Left lung (tissue), 10 donors: ENCODE results near the gene FLRT2. TPM values are rescaled to one million over a fixed set of nuclear protein-coding genes. Genes with fewer than 3 reads are reported as not detected.

Source experiments
- ATAC-seq: fragments of 200-7000 bp; cut with Tn5 transposase; one replicate; pipeline ENCODE4 v1.9.1; 2020; ENCODE audit warnings: moderate library complexity
- DNase-seq, 4 donors: peaks; one replicate each; pipeline ENCODE4 v3.0.0-alpha.2; 2013 to 2020
- H3K27ac ChIP-seq, 2 donors: fragments of 200-600 bp; sonication (generic) in 1 of 2; one replicate each; pipeline versions ENCODE4 v1.5.0 to v1.8.0; 2020 to 2021
- H3K27me3 ChIP-seq, 2 donors: fragments of 200-600 bp; sonication (generic) in 1 of 2; one replicate each; pipeline versions ENCODE4 v1.5.0 to v1.8.0; 2020 to 2021
- H3K36me3 ChIP-seq, 2 donors: fragments of 200-600 bp; sonication (generic) in 1 of 2; one replicate each; pipeline versions ENCODE4 v1.5.0 to v1.8.0; 2020 to 2021
- H3K4me1 ChIP-seq, 2 donors: fragments of 200-600 bp; one replicate each; pipeline ENCODE4 v1.8.0; 2021
- H3K4me3 ChIP-seq, 2 donors: fragments of 200-600 bp; sonication (generic) in 1 of 2; one replicate each; pipeline versions ENCODE4 v1.5.0 to v1.8.0; 2020 to 2021; ENCODE audit warnings: mild to moderate bottlenecking in 1 of 2
- H3K9me3 ChIP-seq, 2 donors: fragments of 200-600 bp; sonication (generic) in 1 of 2; one replicate each; pipeline versions ENCODE4 v1.5.0 to v1.8.0; 2020 to 2021
- intact Hi-C, 2 donors: fragments of 100-400 bp; cut with DNase I; formaldehyde crosslinking; loops; one replicate each; pipeline versions ENCODE4 v1.11.2 to v1.14.2; 2022
- polyA plus RNA-seq, 6 donors: library from polyadenylated mRNA; unstranded; fragments of 120-200 nt; gene quantifications; one replicate each; pipeline ENCODE4 v1.2.1, GENCODE V29; 2013; ENCODE audit not compliant: insufficient read length in 6 of 6
- total RNA-seq, 2 donors: library from RNA; stranded (reverse); fragmentation: NEBNext Ultra II Directional; extraction: Animal tissue kit (Norgen Biotek cat#: 25700); gene quantifications; one replicate each; pipeline ENCODE4 v1.2.1, GENCODE V29; 2021
- TF ChIP-seq, protein P1 (sequence below), 2 donors: fragments of 200-600 bp; sonication (generic) in 1 of 2; IDR thresholded peaks; one replicate each; pipeline versions ENCODE4 v1.5.0 to v1.8.0; 2021; ENCODE audit warnings: antibody characterized with exemption in 2 of 2
- donor health status: DM: no; HTN: yes; CAD: no.
- donor health status: DM: no; HTN: no; CAD: no.

Gene FLRT2
- total and polyA plus RNA-seq, 8 donors: 19.1 to 51.3 (median 35.3) TPM

DNA sequence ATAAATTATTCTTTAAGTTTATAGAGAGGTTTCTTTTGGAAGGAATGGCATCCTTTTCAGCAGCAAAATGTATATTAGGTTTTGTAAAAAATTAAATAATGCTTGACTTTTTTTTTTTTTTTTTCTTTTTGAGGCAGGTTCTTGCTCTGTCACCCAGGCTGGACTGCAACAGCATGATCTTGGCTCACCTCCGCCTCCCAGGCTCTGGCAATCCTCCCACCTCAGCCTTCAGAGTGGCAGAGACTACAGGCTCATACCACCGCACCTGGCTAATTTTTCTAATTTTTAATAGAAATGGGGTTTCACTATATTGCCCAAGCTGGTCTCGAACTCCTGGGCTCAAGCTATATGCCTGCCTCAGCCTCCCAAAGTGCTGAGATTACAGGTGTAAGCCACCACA, 89.0 kb downstream of the FLRT2 start:
- no peak overlapping the region for H3K4me3 ChIP-seq
- no peaks in the 10 kb centered on the region for H3K9me3 ChIP-seq
- no peaks in the 10 kb centered on the region for H3K4me1 ChIP-seq
- no peak overlapping the region for H3K27ac ChIP-seq
- TF ChIP-seq, protein P1, sequence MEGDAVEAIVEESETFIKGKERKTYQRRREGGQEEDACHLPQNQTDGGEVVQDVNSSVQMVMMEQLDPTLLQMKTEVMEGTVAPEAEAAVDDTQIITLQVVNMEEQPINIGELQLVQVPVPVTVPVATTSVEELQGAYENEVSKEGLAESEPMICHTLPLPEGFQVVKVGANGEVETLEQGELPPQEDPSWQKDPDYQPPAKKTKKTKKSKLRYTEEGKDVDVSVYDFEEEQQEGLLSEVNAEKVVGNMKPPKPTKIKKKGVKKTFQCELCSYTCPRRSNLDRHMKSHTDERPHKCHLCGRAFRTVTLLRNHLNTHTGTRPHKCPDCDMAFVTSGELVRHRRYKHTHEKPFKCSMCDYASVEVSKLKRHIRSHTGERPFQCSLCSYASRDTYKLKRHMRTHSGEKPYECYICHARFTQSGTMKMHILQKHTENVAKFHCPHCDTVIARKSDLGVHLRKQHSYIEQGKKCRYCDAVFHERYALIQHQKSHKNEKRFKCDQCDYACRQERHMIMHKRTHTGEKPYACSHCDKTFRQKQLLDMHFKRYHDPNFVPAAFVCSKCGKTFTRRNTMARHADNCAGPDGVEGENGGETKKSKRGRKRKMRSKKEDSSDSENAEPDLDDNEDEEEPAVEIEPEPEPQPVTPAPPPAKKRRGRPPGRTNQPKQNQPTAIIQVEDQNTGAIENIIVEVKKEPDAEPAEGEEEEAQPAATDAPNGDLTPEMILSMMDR (IDR thresholded peaks at IDR 0.05): no peak
- ATAC-seq (no peak), DNase-seq (no peak)
- intact Hi-C loops: no loop called here
- no peaks in the 10 kb centered on the region for H3K27me3 ChIP-seq
- no peaks in the 10 kb centered on the region for H3K36me3 ChIP-seq

GRCh38 chr14:85619851-85620250, 89.9 kb downstream of the FLRT2 start:
- H3K36me3 ChIP-seq: no peaks in the 10 kb centered on the region
- no peak overlapping the region for H3K4me3 ChIP-seq
- ATAC-seq (no peak), DNase-seq (no peak)
- no peaks in the 10 kb centered on the region for H3K27me3 ChIP-seq
- no peaks in the 10 kb centered on the region for H3K4me1 ChIP-seq
- no peaks in the 10 kb centered on the region for H3K9me3 ChIP-seq
- H3K27ac ChIP-seq: no peak overlapping the region
- intact Hi-C loops: no loop called here
- TF ChIP-seq, protein P1 (IDR thresholded peaks at IDR 0.05): no peak

- ATAC-seq: no peak
- intact Hi-C loops: no loop called here
- DNase-seq: no peak
Observed at GRCh38 chr14:85620947-85621346, 91.0 kb downstream of the FLRT2 start.

GRCh38 chr14:85622106-85622505, 92.2 kb downstream of the FLRT2 start:
- Histone ChIP-seq H3K4me1 (no peaks in the 10 kb centered on the region), H3K27me3 (no peaks in the 10 kb centered on the region), H3K9me3 (no peaks in the 10 kb centered on the region), H3K27ac (no peak overlapping the region), H3K4me3 (no peak overlapping the region), H3K36me3 (no peaks in the 10 kb centered on the region)
- ATAC-seq: no peak
- DNase-seq: no peak
- TF ChIP-seq, protein P1 (IDR thresholded peaks at IDR 0.05): no peak
- intact Hi-C loops: no loop called here

More at GRCh38 chr14:85620947-85621346, 91.0 kb downstream of the FLRT2 start:
- TF ChIP-seq, protein P1 (IDR thresholded peaks at IDR 0.05): no peak
- no peak overlapping the region for H3K27ac ChIP-seq
- H3K27me3 ChIP-seq: no peaks in the 10 kb centered on the region
- no peaks in the 10 kb centered on the region for H3K9me3 ChIP-seq
- H3K4me1 ChIP-seq: no peaks in the 10 kb centered on the region
- H3K36me3 ChIP-seq: no peaks in the 10 kb centered on the region
- H3K4me3 ChIP-seq: no peak overlapping the region

GRCh38 chr14:85622986-85623685, 93.2 kb downstream of the FLRT2 start:
- Histone ChIP-seq H3K9me3 (no peaks in the 10 kb centered on the region), H3K27me3 (no peaks in the 10 kb centered on the region), H3K27ac (no peak overlapping the region), H3K4me1 (no peaks in the 10 kb centered on the region), H3K36me3 (no peaks in the 10 kb centered on the region), H3K4me3 (no peak overlapping the region)
- intact Hi-C loops: no loop called here
- TF ChIP-seq, protein P1 (IDR thresholded peaks at IDR 0.05): no peak
- ATAC-seq (no peak), DNase-seq (no peak)
